Amygdala (tissue), 56 donors: ENCODE data around the gene LMX1B.

Experiments
- DNase-seq, 56 donors: peaks; one replicate each; lab custom pipeline; 2025; lab: John Stamatoyannopoulos, UW

Gene LMX1B

GRCh38 chr9:126674365-126675146 lies 60.8 kb downstream of the LMX1B start:
- no peak for DNase-seq

GRCh38 chr9:126675147-126675467 lies 61.4 kb downstream of the LMX1B start:
- no peak for DNase-seq

- DNase-seq: no peak
These were observed 62.5 kb downstream of the LMX1B start for GRCh38 chr9:126676102-126676684.

GRCh38 chr9:126676685-126677143 lies 63.0 kb downstream of the LMX1B start:
- DNase-seq: no peak

GRCh38 chr9:126677188-126678084 lies 63.7 kb downstream of the LMX1B start:
- no peak for DNase-seq

GRCh38 chr9:126678989-126679388 lies 65.3 kb downstream of the LMX1B start:
- DNase-seq: no peak

- no peak for DNase-seq
These were observed 67.6 kb downstream of the LMX1B start for GRCh38 chr9:126681336-126681735.

- DNase-seq: no peak
These were observed 68.5 kb downstream of the LMX1B start for GRCh38 chr9:126682113-126682810.

- peak in 1 of 56 donors; percentile 22 for DNase-seq
These were observed 69.4 kb downstream of the LMX1B start for GRCh38 chr9:126682928-126683697.

GRCh38 chr9:126683698-126684044 lies 69.9 kb downstream of the LMX1B start:
- DNase-seq: no peak

GRCh38 chr9:126684345-126684744 lies 70.6 kb downstream of the LMX1B start:
- no peak for DNase-seq

- no peak for DNase-seq
These were observed 71.3 kb downstream of the LMX1B start for GRCh38 chr9:126684965-126685465.

GRCh38 chr9:126687930-126688461 lies 74.3 kb downstream of the LMX1B start:
- no peak for DNase-seq

- no peak for DNase-seq
These were observed 74.9 kb downstream of the LMX1B start for GRCh38 chr9:126688617-126689016.

- DNase-seq: no peak
These were observed 75.5 kb downstream of the LMX1B start for GRCh38 chr9:126689027-126689825.

GRCh38 chr9:126690431-126691051 lies 76.8 kb downstream of the LMX1B start:
- peak in 2 of 56 donors; percentile 18 to 27 for DNase-seq

- no peak for DNase-seq
These were observed 78.5 kb downstream of the LMX1B start for GRCh38 chr9:126692041-126692758.
